ENCODE data around the gene NPTXR.

- TF ChIP-seq CHD1 (IDR thresholded peaks at IDR 0.05; ENCODE audit: low read depth, low read length) (no peak), CTCF (conservative IDR thresholded peaks at IDR 0.05; ENCODE audit: low read depth, low read length) (no peak), POLR2A (IDR thresholded peaks at IDR 0.05; ENCODE audit: low read depth, low read length) (no peak), USF2 (IDR thresholded peaks at IDR 0.05; ENCODE audit: low read depth, low read length) (no peak), BHLHE40 (IDR thresholded peaks at IDR 0.05; ENCODE audit: low read depth, low read length) (no peak), SMC3 (IDR thresholded peaks at IDR 0.05; ENCODE audit: low read depth, low read length) (no peak), MAFK (IDR thresholded peaks at IDR 0.05; ENCODE audit: low read depth, low read length) (no peak)
Measured at GRCh38 chr22:38788846-38789245, 55.0 kb downstream of the NPTXR start.

Data from IMR-90 (cell line).